RWPE1 (cell line): ENCODE results near the gene DOCK4.

Experiments used
- CTCF ChIA-PET: fragments of 350-600 bp; sonication (Branson Sonifier 250); formaldehyde crosslinking; extraction: SDS; loops from one replicate; lab custom pipeline; 2021; lab: Yijun Ruan, JAX
- POLR2A ChIA-PET: fragments of 400-600 bp; formaldehyde crosslinking; extraction: SDS; loops from one replicate; lab custom pipeline; 2020; ENCODE audit warnings: antibody characterized with exemption; ENCODE audit not compliant: low non-redundant PET; lab: Yijun Ruan, JAX
- DNase-seq: peaks from one replicate; pipeline ENCODE4 v3.0.0; 2012; ENCODE audit warnings: low spot score
- H3K27ac ChIP-seq: fragments of 450-650 bp; 2 replicates; pipeline ENCODE4 v1.5.1; 2017
- CTCF ChIP-seq: fragments of 450-650 bp; conservative IDR thresholded peaks from 2 replicates; pipeline ENCODE4 v1.5.1; 2017; ENCODE audit warnings: low read depth, mild to moderate bottlenecking

The DOCK4 gene

GRCh38 chr7:112211348-112211907 lies 5.2 kb upstream of the DOCK4 start:
- TF ChIP-seq CTCF, result no peak
- DNase-seq, result no peak
- POLR2A ChIA-PET, result no interaction called here
- CTCF ChIA-PET, result no interaction called here
- no peak overlapping the region for H3K27ac ChIP-seq

GRCh38 chr7:112207765-112208164 lies 1.6 kb upstream of the DOCK4 start:
- DNase-seq, result no peak

DNA sequence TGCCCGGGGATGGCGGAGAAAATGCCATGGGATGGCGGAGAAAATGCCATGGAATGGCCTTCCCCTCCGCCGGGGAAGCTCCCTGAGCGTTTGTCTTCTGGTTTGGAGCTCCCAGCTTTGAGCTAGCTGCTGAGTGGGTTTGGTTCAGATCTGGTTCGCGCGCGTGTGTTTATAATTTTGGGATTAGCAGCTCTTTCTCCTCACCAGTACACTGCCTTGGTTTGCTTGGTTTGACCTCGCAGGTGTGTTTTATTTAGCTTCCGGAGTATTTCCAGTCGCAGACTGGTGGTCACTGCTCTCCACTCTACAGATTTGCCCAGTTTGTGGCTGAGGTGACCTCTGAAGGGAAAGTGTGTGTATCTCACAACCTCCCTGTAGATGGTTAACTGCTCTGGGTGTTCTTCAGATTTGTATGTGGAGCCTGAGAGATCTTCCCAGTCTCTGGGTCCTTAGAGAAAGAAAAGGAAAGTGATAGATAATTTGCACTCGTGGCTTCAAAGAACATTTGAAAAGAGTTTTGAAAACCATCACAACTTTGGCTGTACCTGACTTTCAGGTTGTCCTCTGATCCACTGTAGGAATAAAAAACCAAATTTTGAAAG lies 893 bp upstream of the DOCK4 start:
- DNase-seq, result peak; percentile 15
- H3K27ac ChIP-seq, result peak overlapping the region; percentile 93
- TF ChIP-seq CTCF, result no peak
- ChIA-PET CTCF (no interaction called here), POLR2A (no interaction called here)

More at GRCh38 chr7:112207765-112208164, 1.6 kb upstream of the DOCK4 start:
- TF ChIP-seq CTCF, result no peak
- no peak overlapping the region; the same call in 1 of the 2 replicates for H3K27ac ChIP-seq
- POLR2A ChIA-PET, result no interaction called here
- CTCF ChIA-PET, result no interaction called here

- H3K27ac ChIP-seq, result peak overlapping the region; percentile 93
- CTCF ChIA-PET, result interaction anchor here (0.6 to 0.7 kb wide), 2 partner anchors 258 to 707 kb away, joined by 3 to 4 read pairs; no protein-coding TSS in a partner anchor
- POLR2A ChIA-PET, result interaction anchor here (0.6 kb wide), 1 partner anchor 9 kb away, joined by 3 read pairs; no protein-coding TSS in a partner anchor
- DNase-seq, result peak; percentile 54
- no peak for TF ChIP-seq CTCF
Observed at GRCh38 chr7:112205343-112206237, 609 bp downstream of the DOCK4 start.

DNA sequence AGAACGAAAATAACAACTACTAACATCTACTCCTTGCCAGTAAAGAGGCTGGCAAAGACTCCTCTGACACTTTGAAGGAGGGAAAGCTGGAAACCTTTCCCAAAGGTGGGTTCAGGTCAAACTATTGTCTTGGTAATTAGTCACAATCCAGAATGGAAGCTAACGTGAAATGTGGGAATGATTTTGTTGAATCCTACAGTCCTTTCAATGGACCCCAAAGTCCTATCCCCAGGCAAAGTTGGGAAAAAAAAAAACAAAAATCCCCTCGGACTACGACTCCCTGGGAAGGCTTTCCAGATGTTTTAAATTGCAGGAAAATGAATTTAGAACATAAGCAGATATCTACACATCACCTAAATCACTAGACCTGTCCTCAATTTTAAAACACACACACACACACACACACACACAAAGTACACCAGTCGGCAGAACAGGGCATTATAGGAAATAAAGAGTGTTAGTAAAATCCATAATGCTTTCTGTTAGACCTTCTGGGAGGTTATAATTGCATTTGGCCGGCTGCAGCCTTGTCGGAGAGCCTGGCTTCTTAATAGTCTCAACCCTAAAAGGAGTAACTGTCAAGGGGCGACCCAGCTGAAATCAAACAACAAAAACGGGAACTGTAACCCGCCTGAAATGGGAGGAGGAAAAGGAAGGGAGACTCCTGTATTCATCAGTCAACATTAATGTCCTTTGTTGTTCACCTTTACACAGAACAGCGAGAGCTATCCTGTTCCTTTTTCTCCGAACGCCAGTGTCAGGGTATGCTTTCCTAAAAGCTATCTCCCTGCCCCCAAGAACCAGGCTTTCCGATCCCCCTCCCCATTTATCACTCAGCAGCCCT lies 1.5 kb downstream of the DOCK4 start:
- CTCF ChIA-PET, result interaction anchor here (0.5 to 0.8 kb wide), 2 partner anchors 218 to 1825 kb away, joined by 3 to 6 read pairs; no protein-coding TSS in a partner anchor
- TF ChIP-seq CTCF, result no peak
- peak overlapping the region; percentile 93 for H3K27ac ChIP-seq
- peak; percentile 21 for DNase-seq
- POLR2A ChIA-PET, result interaction anchor here (0.6 kb wide), 1 partner anchor 8 kb away, joined by 3 read pairs; no protein-coding TSS in a partner anchor
